EH (cell line): ENCODE results near the gene TMIE.
A peak's percentile ranks its signal among the peaks of the same experiment; 100 is the strongest.
"Not testable (repeated sequence)": the region's sequence is repeated elsewhere in the genome, so short reads cannot be mapped to it uniquely, and the experiment has no call there.

Source experiments
- DNase-seq: peaks from one replicate; pipeline ENCODE4 v3.0.0-alpha.2; 2015; ENCODE audit warnings: low read depth

TMIE gene

GRCh38 chr3:46722443-46722842, 21.3 kb downstream of the TMIE start:
- DNase-seq: no peak

- DNase-seq: no peak
Observed at GRCh38 chr3:46724424-46724823, 23.2 kb downstream of the TMIE start.

DNA sequence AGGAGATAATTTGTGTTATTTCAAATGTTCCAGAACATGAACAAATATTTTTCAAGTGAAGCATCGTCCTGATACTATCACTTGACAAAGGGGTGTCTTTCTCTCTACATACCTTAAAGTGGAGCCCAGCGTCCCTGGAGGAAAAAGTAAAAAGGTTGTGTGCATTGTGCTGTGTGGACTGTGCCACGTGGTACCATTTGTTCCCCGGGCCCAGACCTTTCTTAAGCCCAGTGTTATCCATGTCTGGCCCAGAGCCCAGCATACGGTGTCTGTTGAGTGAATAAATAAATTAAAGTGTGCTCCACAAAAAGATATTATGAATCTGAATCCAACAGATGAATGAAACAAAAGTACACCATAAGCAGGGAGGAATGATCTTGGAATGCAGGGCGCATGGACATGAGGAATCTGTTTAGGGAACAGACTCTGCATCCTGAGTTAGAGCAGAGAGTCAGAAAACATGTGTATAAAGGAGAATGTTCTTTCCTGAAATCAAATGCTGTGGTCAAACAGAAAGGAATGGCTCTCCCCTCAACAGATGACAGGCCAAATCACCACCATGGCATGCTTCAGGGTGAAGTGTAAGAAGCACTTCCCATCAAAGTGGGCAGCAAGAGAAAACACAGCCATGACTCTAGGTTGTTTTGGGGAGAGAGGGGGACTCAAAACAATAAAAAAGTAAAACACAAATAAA, 24.6 kb downstream of the TMIE start:
- DNase-seq: peak; percentile 47

DNA sequence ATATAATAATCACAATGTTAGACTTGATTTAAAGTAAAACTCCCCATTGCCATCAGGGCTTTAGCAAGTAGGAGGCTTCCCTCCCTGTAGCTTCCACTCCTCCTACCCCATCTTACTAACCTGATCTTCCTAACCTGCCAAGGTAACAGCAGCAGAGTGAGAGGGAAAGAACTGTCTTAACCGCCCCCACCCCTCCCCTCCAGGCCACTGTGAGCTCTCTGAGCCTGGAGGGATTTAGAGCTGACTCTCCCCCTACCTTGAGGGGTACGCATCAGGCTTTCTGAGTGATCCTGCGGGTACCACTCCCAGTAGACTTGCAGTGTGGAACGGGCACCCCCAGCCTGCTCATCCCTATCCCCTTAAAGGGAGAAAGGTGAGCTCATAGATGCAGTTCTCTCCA, 27.8 kb downstream of the TMIE start:
- DNase-seq: no peak

- DNase-seq: no peak
Observed at GRCh38 chr3:46730819-46731218, 29.6 kb downstream of the TMIE start.

GRCh38 chr3:46731795-46732194, 30.6 kb downstream of the TMIE start:
- DNase-seq: no peak

DNA sequence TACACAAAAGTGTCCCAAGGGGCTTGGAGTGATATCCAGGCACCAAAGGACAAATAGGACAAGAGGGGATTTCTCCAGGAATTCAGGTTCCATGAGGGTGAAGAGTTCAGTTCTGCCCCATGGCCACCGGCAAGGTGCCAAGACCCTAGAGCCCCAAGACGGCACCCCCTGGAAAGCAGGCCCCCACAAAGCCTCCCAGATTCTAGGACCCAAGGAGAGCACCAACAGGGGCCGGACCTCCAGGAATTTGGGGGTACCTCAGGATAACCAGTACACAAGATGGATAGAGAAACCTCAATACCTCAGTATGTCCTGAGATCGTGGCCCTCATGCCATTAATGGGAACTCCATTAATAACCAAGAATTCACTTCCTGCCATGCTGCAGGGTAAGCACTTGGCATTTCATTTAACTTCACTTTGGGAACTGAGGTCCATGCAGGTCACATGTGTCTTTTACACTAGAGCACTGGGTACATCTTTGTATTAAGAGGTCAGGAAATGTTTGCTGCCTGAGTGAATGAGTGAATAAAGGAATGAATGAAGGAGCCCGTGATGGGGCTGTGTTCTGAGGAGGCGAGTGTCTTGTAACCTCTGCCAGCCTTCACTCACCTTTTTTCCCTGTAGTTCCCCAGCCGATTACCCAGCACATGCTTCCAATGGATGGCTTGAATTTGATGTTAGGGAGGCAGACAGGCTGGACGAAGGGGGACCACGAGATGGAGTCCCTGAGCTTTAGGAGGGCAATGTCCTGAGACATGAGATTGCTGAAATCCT, 32.0 kb downstream of the TMIE start:
- peak; percentile 19 for DNase-seq

DNA sequence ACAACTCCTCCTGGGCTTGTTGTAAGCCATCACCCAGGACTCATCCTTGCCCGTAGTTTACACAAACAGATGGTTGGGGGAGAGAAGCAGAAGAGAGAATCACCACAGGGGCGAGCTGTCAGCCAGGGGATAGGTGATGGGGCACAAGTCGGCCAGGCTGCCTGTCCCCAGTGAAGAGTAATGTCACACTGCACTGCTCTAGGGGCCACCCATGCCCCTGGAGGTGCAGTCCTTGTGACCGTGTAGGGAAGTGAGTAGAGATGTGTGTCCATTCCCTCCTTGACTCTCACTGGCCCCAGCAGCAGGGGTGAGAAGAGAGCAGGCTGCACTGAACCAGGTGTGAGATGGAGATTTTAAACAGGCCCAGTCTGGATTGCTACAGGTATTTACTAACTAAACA, 33.6 kb downstream of the TMIE start:
- DNase-seq: no peak

DNA sequence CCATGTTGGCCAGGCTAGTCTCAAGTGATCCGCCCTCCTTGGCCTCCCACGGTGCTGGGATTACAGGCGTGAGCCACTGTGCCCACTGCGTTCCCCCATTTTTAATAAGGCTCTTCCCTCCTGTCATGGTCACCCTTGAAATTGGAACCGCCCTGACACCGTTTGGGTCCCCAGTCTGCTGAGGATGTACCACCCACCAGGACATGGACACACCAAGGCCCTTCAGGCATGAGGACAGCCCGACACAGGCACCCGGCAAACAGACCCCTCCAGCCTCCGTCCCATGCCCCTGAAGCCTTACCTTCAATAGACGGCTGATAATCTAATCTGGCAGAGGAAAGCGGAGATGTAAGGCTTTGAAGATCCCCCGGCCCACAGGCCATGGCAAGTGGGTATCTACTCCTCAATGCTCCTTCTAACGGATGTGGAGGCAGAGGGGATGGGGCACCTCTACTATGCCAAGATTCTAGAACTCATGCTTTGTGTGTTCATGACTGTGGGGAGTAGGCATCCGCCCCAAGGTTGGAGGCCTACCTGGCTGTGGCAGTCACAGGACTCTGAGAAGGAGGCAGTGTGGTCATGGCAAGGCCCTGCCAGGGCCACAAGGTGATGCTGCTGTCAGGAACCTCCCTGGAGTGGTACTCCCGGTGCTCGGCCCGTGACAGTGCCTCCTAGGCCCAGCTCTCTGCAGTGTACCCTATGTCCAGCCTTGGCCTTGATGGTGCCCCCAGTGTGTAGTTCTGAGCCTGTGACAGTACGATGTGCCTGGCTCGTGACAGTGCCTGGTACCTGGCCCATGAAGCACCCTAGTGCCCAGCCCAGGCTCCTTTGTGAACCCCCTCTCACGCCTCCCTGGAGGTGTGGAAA, 35.0 kb downstream of the TMIE start:
- no peak for DNase-seq

GRCh38 chr3:46737329-46737731, 36.1 kb downstream of the TMIE start:
- DNase-seq: no peak

DNA sequence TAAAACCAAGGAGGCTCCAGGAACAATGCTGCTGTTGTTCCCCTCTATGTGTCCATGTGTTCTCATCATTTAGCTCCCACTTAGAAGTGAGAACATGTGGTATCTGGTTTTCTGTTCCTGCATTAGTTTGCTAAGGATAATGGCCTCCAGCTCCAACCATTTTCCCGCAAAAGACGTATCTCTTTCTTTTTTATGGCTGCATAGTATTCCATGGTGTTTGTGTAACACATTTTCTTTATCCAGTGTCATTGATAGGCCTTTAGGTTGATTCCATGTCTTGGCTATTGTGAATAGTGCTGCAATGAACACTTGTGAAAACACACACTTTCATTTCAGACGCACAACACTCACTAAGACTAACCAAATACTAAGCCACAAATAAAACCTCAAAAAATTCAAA, 38.4 kb downstream of the TMIE start:
- not testable (repeated sequence) for DNase-seq

- DNase-seq: no peak
Observed at GRCh38 chr3:46742992-46743585, 41.9 kb downstream of the TMIE start.

- DNase-seq: no peak
Observed at GRCh38 chr3:46746711-46747110, 45.5 kb downstream of the TMIE start.

- peak; percentile 3 for DNase-seq
Observed at GRCh38 chr3:46748170-46748569, 47.0 kb downstream of the TMIE start.

DNA sequence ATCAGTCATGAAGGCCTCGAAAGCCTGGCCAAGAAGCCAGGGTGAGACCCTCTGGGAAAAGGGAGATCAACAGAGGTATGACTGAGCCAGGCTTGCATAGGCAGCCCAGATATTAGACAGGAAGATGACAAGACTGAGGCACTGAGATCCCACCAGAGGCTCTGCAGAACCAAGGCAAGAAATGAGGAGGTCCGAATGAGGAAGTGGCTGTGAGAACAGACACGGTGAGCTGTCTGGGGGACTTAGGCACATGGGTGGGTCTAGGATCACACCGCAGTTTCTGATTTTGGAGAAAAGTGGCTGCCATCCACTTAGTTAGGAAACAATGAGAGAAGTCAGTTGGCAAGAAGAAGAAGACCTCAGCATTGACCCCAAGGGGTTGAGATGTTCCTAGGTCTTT, 47.9 kb downstream of the TMIE start:
- DNase-seq: no peak

DNA sequence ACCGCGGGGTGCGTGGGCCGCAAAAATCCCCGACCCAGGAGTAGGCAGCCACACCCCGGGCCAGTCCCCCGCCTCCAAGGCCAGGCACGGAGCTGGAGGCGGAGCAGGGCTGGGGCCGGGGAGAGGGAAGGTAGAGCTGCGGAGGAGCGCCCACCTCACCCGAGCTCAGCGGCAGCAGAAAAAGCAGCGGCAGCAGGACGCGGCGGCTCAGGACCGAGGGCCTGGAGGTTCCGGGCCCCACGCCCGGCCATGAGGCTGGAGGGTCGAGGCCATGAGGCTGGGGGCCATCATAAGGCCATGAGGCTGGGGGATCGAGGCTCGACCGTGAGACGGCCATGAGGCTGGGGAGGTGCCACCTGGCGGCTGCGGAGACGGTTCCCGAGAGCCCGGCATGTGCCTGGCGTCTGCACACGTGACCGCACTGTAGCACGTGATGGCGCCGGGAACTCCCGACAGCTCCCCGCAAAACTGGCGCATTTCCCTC, 49.4 kb downstream of the TMIE start:
- no peak for DNase-seq

- DNase-seq: not testable (repeated sequence)
Observed at GRCh38 chr3:46753127-46753526, 51.9 kb downstream of the TMIE start.

DNA sequence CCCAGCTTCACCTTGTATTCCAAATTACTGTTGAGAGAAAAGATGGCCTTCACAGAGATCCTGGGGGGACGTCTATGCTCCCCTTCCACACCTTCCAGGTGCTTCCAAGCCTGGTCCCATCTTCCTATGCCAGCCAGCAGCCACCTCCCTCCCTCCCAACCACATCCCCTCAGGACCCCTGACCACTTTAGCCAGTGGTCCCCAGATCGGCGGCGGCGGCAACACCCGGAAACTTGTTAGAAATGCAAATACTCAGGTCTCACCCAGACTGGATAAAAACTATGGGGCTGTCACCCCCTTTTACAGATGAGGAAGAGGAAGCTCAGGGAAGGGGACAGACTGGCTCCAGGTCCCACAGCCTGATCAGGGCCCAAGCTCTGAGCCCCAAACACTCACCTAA, 54.5 kb downstream of the TMIE start:
- no peak for DNase-seq

GRCh38 chr3:46756642-46757041, 55.5 kb downstream of the TMIE start:
- no peak for DNase-seq

DNA sequence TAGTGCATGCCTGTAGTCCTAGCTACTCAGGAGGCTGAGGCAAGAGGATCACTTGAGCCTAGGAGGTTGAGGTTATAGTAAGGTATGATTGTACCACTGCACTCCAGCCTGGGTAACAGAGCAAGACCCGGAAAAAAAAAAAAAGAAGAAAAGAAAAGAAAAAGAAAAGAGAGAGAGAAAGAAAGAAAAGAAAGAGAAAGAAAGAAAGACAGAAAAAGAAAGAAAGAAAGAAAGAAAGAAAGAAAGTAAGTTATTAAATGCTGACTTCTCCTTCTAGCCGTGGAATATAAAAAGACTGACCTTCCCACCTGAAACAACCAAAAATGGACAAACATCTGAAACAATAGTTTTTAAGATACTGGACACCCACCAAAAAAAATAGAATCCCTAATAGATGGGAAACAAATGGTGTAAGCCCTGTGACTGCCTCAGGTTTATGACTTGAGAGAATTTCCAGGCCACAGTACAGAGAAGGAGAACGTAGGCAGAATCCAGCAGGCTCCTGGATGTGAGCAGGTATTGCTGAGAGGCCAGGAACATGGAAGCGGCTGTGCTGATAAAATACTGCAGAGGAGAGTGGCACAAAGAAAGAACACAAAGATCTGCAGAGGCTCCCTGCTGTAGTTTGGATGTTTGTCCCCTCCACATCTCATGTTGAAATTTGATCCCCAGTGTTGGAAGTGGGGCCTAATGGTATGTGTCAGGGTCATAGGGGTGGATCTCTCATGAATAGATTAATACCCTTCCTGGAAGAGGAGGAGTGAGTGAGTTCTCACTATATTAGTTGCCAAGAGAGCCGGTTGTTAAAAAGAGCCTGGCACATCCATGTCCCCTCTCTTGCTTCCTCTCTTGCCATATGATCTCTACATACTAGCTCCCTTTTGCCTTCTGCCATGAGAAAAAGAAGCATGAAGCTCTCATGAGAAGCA, 58.3 kb downstream of the TMIE start:
- DNase-seq: no peak
